NB4 (cell line): ENCODE results near the gene PHF2.
A peak's percentile ranks its signal among the peaks of the same experiment; 100 is the strongest.

Experiments
- DNase-seq: peaks from one replicate; pipeline ENCODE4 v3.0.0; 2010; ENCODE audit warnings: low read depth
- H3K4me3 ChIP-seq: one replicate; pipeline ENCODE4 v1.5.1; 2011; ENCODE audit warnings: mild to moderate bottlenecking, low read depth, low read length, moderate library complexity
- MYC ChIP-seq: IDR thresholded peaks from 2 replicates; pipeline ENCODE4 v1.6.1; 2011; ENCODE audit warnings: low read depth, low read length
- POLR2A ChIP-seq: IDR thresholded peaks from 2 replicates; pipeline ENCODE4 v1.6.1; 2011; ENCODE audit warnings: mild to moderate bottlenecking; ENCODE audit not compliant: insufficient read length; ENCODE audit errors: extremely low read depth
- TF ChIP-seq, protein P1 (sequence below): IDR thresholded peaks from 2 replicates; pipeline ENCODE4 v1.6.1; 2011; ENCODE audit warnings: low read depth, low read length
- TF ChIP-seq, protein P2 (sequence below): IDR thresholded peaks from one replicate; pipeline ENCODE4 v1.5.1; 2012; ENCODE audit warnings: low read depth, low read length

Gene PHF2

DNA sequence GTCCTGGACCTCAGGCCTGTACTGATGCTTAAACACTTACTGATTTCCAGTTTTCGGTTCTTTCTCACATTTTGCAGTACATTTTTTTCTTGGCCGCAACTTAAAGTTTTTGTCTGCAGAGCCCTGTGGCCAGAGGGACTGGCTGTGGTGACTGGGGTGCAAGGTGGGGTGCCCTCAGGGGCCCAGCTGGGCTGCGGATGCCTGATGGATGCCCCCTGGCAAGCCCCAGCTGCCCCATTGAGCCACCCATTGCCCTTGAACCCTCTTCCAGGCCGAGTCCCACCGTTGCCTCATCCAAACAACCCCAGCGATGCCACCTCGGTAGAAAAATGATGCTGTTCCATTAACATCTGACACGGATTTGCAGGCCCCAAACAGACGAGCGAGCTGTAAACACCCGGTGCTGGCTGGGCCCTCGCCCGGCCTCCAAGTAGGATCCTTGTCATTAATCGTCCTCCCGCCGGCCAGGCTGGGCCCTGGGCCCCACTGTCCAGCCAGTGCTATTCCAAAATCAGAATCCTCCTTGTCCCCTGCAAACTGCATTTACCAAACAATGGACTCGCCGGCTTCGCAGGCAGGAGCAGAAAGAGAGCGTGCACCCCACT lies 107.9 kb downstream of the PHF2 start:
- no peak for DNase-seq
- TF ChIP-seq MYC (no peak), POLR2A (no peak)
- TF ChIP-seq, protein P1, sequence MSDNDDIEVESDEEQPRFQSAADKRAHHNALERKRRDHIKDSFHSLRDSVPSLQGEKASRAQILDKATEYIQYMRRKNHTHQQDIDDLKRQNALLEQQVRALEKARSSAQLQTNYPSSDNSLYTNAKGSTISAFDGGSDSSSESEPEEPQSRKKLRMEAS = no peak
- TF ChIP-seq, protein P2, sequence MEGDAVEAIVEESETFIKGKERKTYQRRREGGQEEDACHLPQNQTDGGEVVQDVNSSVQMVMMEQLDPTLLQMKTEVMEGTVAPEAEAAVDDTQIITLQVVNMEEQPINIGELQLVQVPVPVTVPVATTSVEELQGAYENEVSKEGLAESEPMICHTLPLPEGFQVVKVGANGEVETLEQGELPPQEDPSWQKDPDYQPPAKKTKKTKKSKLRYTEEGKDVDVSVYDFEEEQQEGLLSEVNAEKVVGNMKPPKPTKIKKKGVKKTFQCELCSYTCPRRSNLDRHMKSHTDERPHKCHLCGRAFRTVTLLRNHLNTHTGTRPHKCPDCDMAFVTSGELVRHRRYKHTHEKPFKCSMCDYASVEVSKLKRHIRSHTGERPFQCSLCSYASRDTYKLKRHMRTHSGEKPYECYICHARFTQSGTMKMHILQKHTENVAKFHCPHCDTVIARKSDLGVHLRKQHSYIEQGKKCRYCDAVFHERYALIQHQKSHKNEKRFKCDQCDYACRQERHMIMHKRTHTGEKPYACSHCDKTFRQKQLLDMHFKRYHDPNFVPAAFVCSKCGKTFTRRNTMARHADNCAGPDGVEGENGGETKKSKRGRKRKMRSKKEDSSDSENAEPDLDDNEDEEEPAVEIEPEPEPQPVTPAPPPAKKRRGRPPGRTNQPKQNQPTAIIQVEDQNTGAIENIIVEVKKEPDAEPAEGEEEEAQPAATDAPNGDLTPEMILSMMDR = no peak
- H3K4me3 ChIP-seq = no peak overlapping the region

DNA sequence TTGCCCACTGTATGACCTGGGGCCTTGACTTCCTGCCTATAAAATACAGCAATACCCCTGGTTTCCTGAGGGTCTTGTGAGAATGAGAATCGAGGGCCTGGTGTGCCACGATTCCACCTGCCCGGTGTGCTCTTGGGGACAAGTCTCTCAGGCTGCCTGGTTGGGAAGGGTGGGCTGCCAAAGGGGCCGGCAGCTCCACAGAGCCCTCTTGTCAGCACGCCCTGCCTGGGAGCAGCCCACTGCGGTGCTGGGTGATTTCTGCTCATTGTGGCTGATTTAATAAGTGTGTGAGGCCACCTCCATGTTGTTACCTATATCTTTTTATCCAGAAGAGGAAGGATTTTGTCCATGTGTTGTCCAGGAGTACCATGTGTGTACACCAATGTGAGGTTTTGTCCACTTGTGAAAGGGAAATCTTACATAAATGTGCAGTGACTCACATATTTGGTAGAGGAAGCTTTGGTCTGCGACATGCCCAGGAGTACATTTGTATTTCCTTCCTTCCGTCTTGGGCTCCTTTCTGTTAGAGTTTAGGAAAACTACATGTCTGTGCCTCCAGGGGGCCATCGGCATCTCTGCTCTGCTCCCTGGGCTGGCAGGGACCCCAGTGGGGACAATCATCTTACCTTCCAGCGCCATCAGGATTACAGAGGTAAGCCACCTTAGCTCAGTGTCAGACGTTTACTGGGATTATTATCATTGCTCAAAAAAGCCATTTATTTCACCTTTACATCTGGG lies 108.6 kb downstream of the PHF2 start:
- TF ChIP-seq, protein P2 = peak; percentile 4
- no peak for TF ChIP-seq POLR2A
- H3K4me3 ChIP-seq = no peak overlapping the region
- peak; percentile 25 for DNase-seq

DNA sequence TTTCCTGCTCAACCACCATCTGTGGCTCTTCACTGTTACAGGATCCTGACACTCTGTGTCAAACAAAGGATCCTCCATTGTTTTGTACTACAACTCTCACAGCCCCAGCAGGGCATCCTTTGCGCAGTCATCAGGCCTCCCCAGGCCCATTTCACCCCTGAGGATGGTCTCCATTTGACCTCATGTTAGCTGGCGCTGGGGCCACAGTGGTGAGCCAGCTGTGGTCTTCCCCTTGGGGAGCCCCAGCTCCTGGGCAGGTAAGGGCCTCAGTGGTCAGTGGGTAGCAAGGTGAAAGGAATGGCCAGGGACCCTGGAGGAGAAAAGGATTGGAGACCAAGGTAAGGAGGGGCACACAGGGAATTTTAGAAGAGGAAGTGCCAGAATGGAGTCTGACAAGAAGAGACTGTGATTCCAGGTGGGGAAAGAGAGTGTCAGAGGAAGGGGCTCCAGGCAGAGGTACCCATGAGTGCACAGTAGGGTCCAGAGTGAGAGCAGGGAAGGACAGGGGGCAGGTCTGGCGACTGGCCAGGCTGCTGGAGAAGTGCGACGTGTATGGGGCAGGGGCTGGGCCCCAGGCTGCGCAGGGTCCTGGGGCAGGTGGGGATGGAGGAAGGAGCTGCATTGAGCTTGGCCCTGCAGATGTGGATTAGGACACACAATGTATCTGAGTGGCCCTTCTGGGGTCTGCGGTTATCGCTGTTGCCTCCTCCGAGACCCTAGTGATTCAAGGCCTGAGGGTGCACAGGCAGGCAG lies 109.9 kb downstream of the PHF2 start:
- TF ChIP-seq POLR2A (no peak), MYC (no peak)
- TF ChIP-seq, protein P1 = no peak
- no peak for DNase-seq
- H3K4me3 ChIP-seq = no peak overlapping the region

DNA sequence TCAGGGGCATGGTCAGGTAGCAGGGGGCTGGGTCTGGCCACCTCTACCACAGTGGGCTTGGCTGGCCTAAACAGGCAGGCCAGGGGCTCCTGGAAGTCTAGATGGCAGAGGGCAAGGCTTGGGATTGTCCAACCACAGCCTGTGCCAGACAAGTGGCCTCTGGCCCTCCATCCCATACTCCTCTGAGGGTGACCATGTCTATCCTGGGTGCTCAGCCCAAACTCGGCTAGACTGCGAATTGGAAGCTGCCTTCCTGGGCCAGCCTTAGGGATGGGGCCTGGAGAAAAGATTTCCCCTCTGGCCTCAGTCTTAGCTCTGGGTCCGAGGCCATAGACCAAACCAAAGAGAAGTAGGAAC lies 110.5 kb downstream of the PHF2 start:
- no peak overlapping the region for H3K4me3 ChIP-seq
- TF ChIP-seq, protein P1 = no peak
- TF ChIP-seq, protein P2 = no peak
- no peak for TF ChIP-seq POLR2A
- TF ChIP-seq MYC = no peak
- no peak for DNase-seq

DNA sequence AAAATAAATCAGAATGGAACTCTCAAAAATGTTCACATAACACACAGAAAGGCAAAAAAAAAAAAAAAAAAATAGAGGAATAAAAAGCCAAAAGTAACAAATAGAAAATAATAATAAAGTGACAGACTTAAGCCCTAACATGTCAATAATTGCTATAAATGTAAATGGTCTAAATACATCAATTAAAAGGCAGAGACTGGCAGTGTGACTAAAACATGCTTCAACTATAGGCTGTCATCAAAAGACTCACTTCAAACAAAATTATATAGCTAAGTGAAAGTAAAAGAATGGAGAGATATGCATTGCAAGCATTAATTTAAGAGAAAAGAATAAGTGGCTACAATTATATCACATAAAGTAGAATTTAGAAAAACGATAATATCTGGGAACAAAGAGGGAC lies 114.2 kb downstream of the PHF2 start:
- no peak for DNase-seq
- no peak overlapping the region for H3K4me3 ChIP-seq
- TF ChIP-seq, protein P1 = no peak
- TF ChIP-seq POLR2A = no peak
- no peak for TF ChIP-seq MYC

DNA sequence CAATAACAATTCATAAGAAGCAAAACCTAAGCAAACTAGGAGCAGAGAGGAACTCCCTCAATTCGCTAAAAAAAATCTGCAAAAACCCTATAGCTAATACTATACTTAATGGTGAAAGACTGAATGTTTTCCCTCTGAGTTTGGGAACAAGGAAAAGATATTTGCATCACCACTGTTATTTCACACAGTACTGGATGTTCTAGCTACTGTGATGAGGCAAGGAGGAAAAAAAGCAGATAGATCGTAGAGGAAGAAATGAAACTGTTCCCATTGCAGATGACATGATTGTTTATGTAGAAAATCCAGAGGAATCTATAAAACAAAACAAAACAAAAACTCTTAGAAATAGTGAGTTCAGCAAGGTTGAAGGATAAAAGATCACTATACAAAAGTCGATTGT lies 116.7 kb downstream of the PHF2 start:
- no peak overlapping the region for H3K4me3 ChIP-seq
- no peak for DNase-seq
- TF ChIP-seq, protein P1 = no peak
- TF ChIP-seq, protein P2 = no peak
- TF ChIP-seq MYC = no peak
- no peak for TF ChIP-seq POLR2A
